K562 (cell line): ENCODE data around the gene KCTD17. TPM values are rescaled to one million over a fixed set of nuclear protein-coding genes. Genes with fewer than 3 reads are reported as not detected.

ENCODE experiments used
- ATAC-seq: fragments of 200-7000 bp; cut with Tn5 transposase; 3 replicates; pipeline ENCODE4 v1.9.1; 2020; ENCODE audit warnings: moderate library complexity
- BruUV-seq: library from RNA; stranded (reverse); fragments of 400-500 nt; replicated peaks from 2 replicates; lab custom pipeline; 2021; lab: Mats Ljungman, UMichigan
- CTCF ChIA-PET: fragments of 300-600 bp; formaldehyde crosslinking; extraction: SDS; loops from one replicate; lab custom pipeline; 2021; ENCODE audit warnings: low intra/inter-chr PET ratio; lab: Yijun Ruan, JAX
- POLR2A ChIA-PET: fragments of 300-600, 350-650 bp; sonication (Branson Sonifier 250); formaldehyde crosslinking; extraction: SDS; loops from one replicate; lab custom pipeline; 2021; ENCODE audit warnings: antibody characterized with exemption, inconsistent platforms; lab: Yijun Ruan, JAX
- DNase-seq, 4 experiments: peaks; one replicate each; pipeline versions ENCODE4 v3.0.0 to v3.0.0-alpha.2; 2011 to 2018; ENCODE audit warnings: low spot score in 3 of 4, mixed read lengths in 3 of 4; ENCODE audit errors: extremely low read depth in 1 of 4
- FAIRE-seq: peaks from 2 replicates; lab custom pipeline; 2011; peaks lifted over from hg19 to GRCh38; lab: Jason Lieb, UNC
- H2AFZ ChIP-seq: 2 replicates; pipeline ENCODE4 v1.6.0; 2011; ENCODE audit warnings: low read depth, low read length, control low read depth, inconsistent platforms
- H3K27ac ChIP-seq: fragments of 200-600 bp; 3 replicates; pipeline ENCODE4 v1.8.0; 2011; ENCODE audit warnings: low read depth, mild to moderate bottlenecking, control low read depth, inconsistent platforms, low read length, moderate library complexity, mixed read lengths; ENCODE audit errors: extremely low read depth
- H3K27me3 ChIP-seq, 2 experiments: fragments of 300-600 bp in 1 of 2; 2 replicates in 1 of 2; 3 replicates in 1 of 2; pipeline versions ENCODE4 v1.6.0 to v1.8.0; 2011; ENCODE audit warnings: inconsistent platforms in 2 of 2, low read length in 2 of 2, mild to moderate bottlenecking in 1 of 2, mixed read lengths in 1 of 2, moderate library complexity in 1 of 2; ENCODE audit not compliant: control insufficient read depth in 2 of 2, insufficient read depth in 2 of 2
- H3K36me3 ChIP-seq: fragments of 300-600 bp; 3 replicates; pipeline ENCODE4 v1.8.0; 2011; ENCODE audit warnings: mild to moderate bottlenecking, low read length, inconsistent platforms; ENCODE audit not compliant: control insufficient read depth, insufficient read depth
- H3K4me1 ChIP-seq, 2 experiments: fragments of 200-600 bp in 1 of 2; replicated peaks in 1 of 2; 2 replicates in 1 of 2; 3 replicates in 1 of 2; pipeline versions ENCODE4 v1.5.1 to v1.8.0; 2011; ENCODE audit warnings: inconsistent platforms in 2 of 2, low read length in 2 of 2, mild to moderate bottlenecking in 1 of 2, mixed read lengths in 1 of 2, moderate library complexity in 1 of 2; ENCODE audit not compliant: control insufficient read depth in 2 of 2, insufficient read depth in 2 of 2
- H3K4me2 ChIP-seq: 2 replicates; pipeline ENCODE4 v1.6.1; 2011; ENCODE audit warnings: low read length, control low read depth, inconsistent platforms, mixed read lengths; ENCODE audit not compliant: insufficient read depth
- H3K4me3 ChIP-seq: fragments of 200-600 bp; sonication (generic), shearing (Covaris generic); 2 replicates; pipeline ENCODE4 v1.5.1; 2016; ENCODE audit warnings: control low read depth, inconsistent platforms
- H3K79me2 ChIP-seq: fragments of 200-600 bp; 3 replicates; pipeline ENCODE4 v1.8.0; 2011; ENCODE audit warnings: low read length, inconsistent platforms; ENCODE audit not compliant: control insufficient read depth, insufficient read depth
- H3K9ac ChIP-seq, 2 experiments: 2 replicates each; pipeline versions ENCODE4 v1.6.0 to v1.6.1; 2011; ENCODE audit warnings: low read depth in 2 of 2, low read length in 2 of 2, control low read depth in 1 of 2, inconsistent platforms in 1 of 2, mild to moderate bottlenecking in 1 of 2, mixed read lengths in 1 of 2; ENCODE audit not compliant: insufficient read depth in 1 of 2
- H3K9me1 ChIP-seq: one replicate; pipeline ENCODE4 v1.6.0; 2011; ENCODE audit warnings: inconsistent platforms, mild to moderate bottlenecking, low read length, moderate library complexity; ENCODE audit not compliant: control insufficient read depth, insufficient read depth
- H3K9me3 ChIP-seq: replicated peaks from 2 replicates; pipeline ENCODE4 v1.5.1; 2011; ENCODE audit warnings: low read depth, low read length, inconsistent platforms; ENCODE audit not compliant: control insufficient read depth, insufficient read depth
- H4K20me1 ChIP-seq: replicated peaks from 2 replicates; pipeline ENCODE4 v1.6.1; 2011; ENCODE audit warnings: low read length, inconsistent platforms, mixed read lengths; ENCODE audit not compliant: control insufficient read depth, insufficient read depth
- ADNP ChIP-seq: fragments of 200-800 bp; sonication (Bioruptor generic); IDR thresholded peaks from 2 replicates; pipeline ENCODE4 v1.6.1; 2016; ENCODE audit warnings: missing genetic modification characterization, missing compliant biosample characterization
- ARID3A ChIP-seq: IDR thresholded peaks from 2 replicates; pipeline ENCODE4 v1.6.1; 2012; ENCODE audit warnings: low read depth, low read length, improper control_type of control experiment, borderline replicate concordance
- ASH1L ChIP-seq: fragments of 450-650 bp; IDR thresholded peaks from 2 replicates; pipeline ENCODE4 v1.6.1; 2018; ENCODE audit warnings: borderline replicate concordance, mild to moderate bottlenecking, low read depth; ENCODE audit not compliant: partially characterized antibody
- CEBPG ChIP-seq, 3 experiments: fragments of 200-800 bp in 1 of 3; sonication (Bioruptor generic) in 1 of 3; sonication (generic) in 1 of 3; formaldehyde crosslinking in 1 of 3; IDR thresholded peaks in 2 of 3; conservative IDR thresholded peaks in 1 of 3; 2 replicates each; pipeline versions ENCODE4 v1.6.1 to v1.8.0; 2016 to 2022; ENCODE audit warnings: missing compliant biosample characterization in 2 of 3, missing genetic modification characterization in 2 of 3, mild to moderate bottlenecking in 1 of 3, missing genetic modification reagents in 1 of 3
- HOMEZ ChIP-seq: fragments of 250-450 bp; sonication (Bioruptor Pico); IDR thresholded peaks from 2 replicates; pipeline ENCODE4 v1.4.0; 2020; ENCODE audit warnings: mild to moderate bottlenecking, moderate library complexity
- KDM1A ChIP-seq, 2 experiments: fragments of 450-650 bp; IDR thresholded peaks; 2 replicates each; pipeline ENCODE4 v1.6.1; 2016; ENCODE audit warnings: mild to moderate bottlenecking in 2 of 2
- MLLT1 ChIP-seq, 2 experiments: fragments of 450-650 bp; IDR thresholded peaks; 2 replicates each; pipeline ENCODE4 v1.6.1; 2016
- NFE2L1 ChIP-seq: fragments of 450-650 bp; IDR thresholded peaks from 2 replicates; pipeline ENCODE4 v1.6.1; 2016; ENCODE audit warnings: missing genetic modification characterization, low read depth, mild to moderate bottlenecking, missing compliant biosample characterization, moderate library complexity, borderline replicate concordance
- NFIX ChIP-seq: fragments of 250-450 bp; sonication (Bioruptor Pico); IDR thresholded peaks from 2 replicates; pipeline ENCODE4 v1.4.0; 2020; ENCODE audit warnings: low read depth, mild to moderate bottlenecking, moderate library complexity
- PTBP1 ChIP-seq: fragments of 200-400 bp; formaldehyde crosslinking; IDR thresholded peaks from 2 replicates; pipeline ENCODE4 v1.6.1; 2017; ENCODE audit warnings: low read depth, low read length
- RCOR1 ChIP-seq, 2 experiments: IDR thresholded peaks; 2 replicates each; pipeline ENCODE4 v1.6.1; 2012; ENCODE audit warnings: low read depth in 2 of 2, low read length in 2 of 2, borderline replicate concordance in 1 of 2, improper control_type of control experiment in 1 of 2
- ZFP1 ChIP-seq: fragments of 450-650 bp; formaldehyde crosslinking; IDR thresholded peaks from 2 replicates; pipeline ENCODE4 v1.4.0; 2020; ENCODE audit warnings: mild to moderate bottlenecking, mixed read lengths
- WGBS: fragments of 100-300 bp; shearing (Covaris generic); methylation state at CpG from one replicate; pipeline ENCODE4 v1.1.6; 2016; ENCODE audit warnings: low coverage, mixed read lengths; ENCODE audit not compliant: insufficient coverage; ENCODE audit errors: missing lambda C conversion rate; 5-methylcytosine and 5-hydroxymethylcytosine counted together
- in situ Hi-C: fragments of 300-500 bp; cut with MboI; formaldehyde crosslinking; loops from 4 replicates; pipeline ENCODE4 v1.15.0; 2018; ENCODE audit warnings: inconsistent platforms, mixed read lengths
- intact Hi-C: fragments of 100-400 bp; cut with micrococcal nuclease; formaldehyde crosslinking; loops from 2 replicates; pipeline ENCODE4 v1.14.2; 2022
- polyA plus RNA-seq, 8 experiments: library from polyadenylated mRNA; depleted of rRNA in 4 of 8; stranded (reverse) in 5 of 8; unstranded in 3 of 8; fragments of >200 nt; fragmentation: Nextera tagmentation in 2 of 8; fragmentation: Illumina TruSeq in 1 of 8; extraction: Ambion mirVana in 2 of 8; extraction: Trizol in 1 of 8; gene quantifications; 2 replicates each; pipeline versions ENCODE4 v1.2.1 to v1.2.3, GENCODE V29; 2011 to 2014; ENCODE audit warnings: inconsistent platforms in 1 of 8, missing spikeins in 1 of 8
- total RNA-seq, 7 experiments: library from RNA; depleted of rRNA in 6 of 7; stranded (reverse); fragments of >200 nt in 6 of 7; fragmentation: Illumina TruSeq in 2 of 7; extraction: Trizol in 2 of 7; gene quantifications; 2 replicates each; pipeline versions ENCODE4 v1.2.1 to v1.2.3, GENCODE V29; 2011 to 2021; ENCODE audit warnings: low replicate concordance in 1 of 7

KCTD17 gene
- total and polyA plus RNA-seq, 9 of the 15 experiments (the other 6 are each of a cell fraction or from before 2014, with no cell fraction given): 0.22 to 0.90 (median 0.49) TPM; not detected in 2

- WGBS: 62% methylated on average over 17 of the region's 18 CpGs
- H4K20me1 ChIP-seq: no peaks in the 10 kb centered on the region
- in situ Hi-C loops (no loop called here), intact Hi-C loops (no loop called here)
- H3K36me3 ChIP-seq: peaks cover 16% of the 10 kb centered on the region; the same call in 1 of the 3 replicates
- H3K4me1 ChIP-seq: peaks cover 5 to 16% of the 10 kb centered on the region in 2 experiments; a peak in 4 of 5 replicates
- H3K4me2 ChIP-seq: no peak overlapping the region
- no peak for DNase-seq
- ChIA-PET POLR2A (interaction anchor here (0.8 kb wide), 2 partner anchors 11 to 15 kb away, joined by 3 read pairs; no protein-coding TSS in a partner anchor), CTCF (no interaction called here)
- no peak overlapping the region for H3K27ac ChIP-seq
- no peaks in the 10 kb centered on the region for H3K79me2 ChIP-seq
- H3K4me3 ChIP-seq: no peak overlapping the region
- peak; percentile 23; the same call in 1 of the 3 replicates for ATAC-seq
- no TSS peak for BruUV-seq
- no peak for FAIRE-seq
- no peaks in the 10 kb centered on the region for H3K9me3 ChIP-seq
- no peaks in the 10 kb centered on the region for H3K9me1 ChIP-seq
- H2AFZ ChIP-seq: no peak overlapping the region
- no peak overlapping the region for H3K9ac ChIP-seq
- peaks cover 4 to 9% of the 10 kb centered on the region in 2 experiments; a peak in 2 of 5 replicates for H3K27me3 ChIP-seq
- TF ChIP-seq ASH1L: no peak
- TF ChIP-seq ARID3A: no peak
- no peak for TF ChIP-seq ZFP1 (CRISPR knock-in tag)
- 0 out of 4 replicates have a peak, but pooled peaks of 1 of the 2 experiments have one; percentile 25 for TF ChIP-seq RCOR1 (IDR thresholded peaks at IDR 0.05; ENCODE audit: borderline replicate concordance in 1 of 2, low read depth in 2 of 2, low read length in 2 of 2)
- no peak for TF ChIP-seq PTBP1
- TF ChIP-seq HOMEZ (CRISPR knock-in tag): no peak
- no peak for TF ChIP-seq NFIX (CRISPR knock-in tag)
- no peak for TF ChIP-seq CEBPG (CRISPR knock-in tag; IDR thresholded peaks at IDR 0.05)
- TF ChIP-seq CEBPG (tag; conservative IDR thresholded peaks at IDR 0.05 in 1 of 2, IDR thresholded peaks at IDR 0.05 in 1 of 2): peak in 1 of 2 experiments; percentile 46; a peak in 1 of 4 replicates
- TF ChIP-seq NFE2L1 (tag): no peak
- TF ChIP-seq KDM1A (IDR thresholded peaks at IDR 0.05): peak; percentile 56 to 66; a peak in 3 of 4 replicates
- peak; percentile 66 for TF ChIP-seq ADNP
- no peak for TF ChIP-seq MLLT1 (IDR thresholded peaks at IDR 0.05)
Measured at GRCh38 chr22:37032535-37033460, 18.7 kb upstream of the KCTD17 start.
